ENCODE results near the gene DGKI.
"Not testable (repeated sequence)": the region's sequence is repeated elsewhere in the genome, so short reads cannot be mapped to it uniquely, and the experiment has no call there.

Gene DGKI

GRCh38 chr7:137732168-137732567 lies 114.6 kb downstream of the DGKI start:
- no peak for DNase-seq

- DNase-seq = no peak
Measured at GRCh38 chr7:137731436-137731835, 115.3 kb downstream of the DGKI start.

GRCh38 chr7:137728426-137728825 lies 118.3 kb downstream of the DGKI start:
- no peak for DNase-seq

DNA sequence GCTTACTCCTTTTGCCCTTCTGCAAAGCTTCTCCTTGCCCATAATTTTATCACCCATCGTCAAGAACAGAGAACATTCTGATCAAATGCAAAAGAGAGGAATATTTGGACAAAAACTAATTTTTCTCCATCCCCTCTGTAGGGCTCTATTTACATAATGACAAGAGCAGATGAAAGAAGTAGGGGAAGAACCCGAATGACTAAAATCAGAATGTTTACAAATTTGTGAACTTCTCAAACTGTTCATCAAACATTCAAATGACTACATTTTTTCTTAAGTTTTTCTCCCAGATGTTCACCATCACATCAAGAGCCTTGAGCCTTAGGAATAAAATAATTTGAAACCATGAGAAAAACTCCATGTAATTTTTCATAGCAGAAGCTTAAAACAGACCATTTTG lies 119.4 kb downstream of the DGKI start:
- DNase-seq = no peak

- DNase-seq = no peak
Measured at GRCh38 chr7:137718355-137718754, 128.4 kb downstream of the DGKI start.

GRCh38 chr7:137717811-137718271 lies 128.9 kb downstream of the DGKI start:
- no peak for DNase-seq

GRCh38 chr7:137717045-137717444 lies 129.7 kb downstream of the DGKI start:
- no peak for DNase-seq

- DNase-seq = no peak
Measured at GRCh38 chr7:137716061-137716460, 130.7 kb downstream of the DGKI start.

DNA sequence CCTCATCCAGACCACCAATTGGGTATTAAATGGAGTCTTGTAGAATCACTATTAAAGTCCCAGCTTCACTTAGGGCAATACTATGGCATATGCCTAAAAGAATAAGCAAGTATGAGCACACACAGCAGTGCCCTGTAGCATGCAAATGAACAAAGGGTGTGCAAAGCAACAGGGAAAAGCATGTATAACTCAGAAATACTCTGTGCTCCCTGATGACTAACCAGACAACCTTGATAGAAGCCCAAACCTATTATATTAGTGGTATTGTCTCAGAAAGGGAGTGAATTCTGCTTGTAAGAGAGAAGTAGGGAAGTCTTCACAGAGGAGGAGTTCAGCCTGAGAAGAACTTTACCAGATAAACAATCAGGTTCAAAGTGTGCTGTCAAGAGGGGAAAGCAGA lies 131.2 kb downstream of the DGKI start:
- DNase-seq = no peak

DNA sequence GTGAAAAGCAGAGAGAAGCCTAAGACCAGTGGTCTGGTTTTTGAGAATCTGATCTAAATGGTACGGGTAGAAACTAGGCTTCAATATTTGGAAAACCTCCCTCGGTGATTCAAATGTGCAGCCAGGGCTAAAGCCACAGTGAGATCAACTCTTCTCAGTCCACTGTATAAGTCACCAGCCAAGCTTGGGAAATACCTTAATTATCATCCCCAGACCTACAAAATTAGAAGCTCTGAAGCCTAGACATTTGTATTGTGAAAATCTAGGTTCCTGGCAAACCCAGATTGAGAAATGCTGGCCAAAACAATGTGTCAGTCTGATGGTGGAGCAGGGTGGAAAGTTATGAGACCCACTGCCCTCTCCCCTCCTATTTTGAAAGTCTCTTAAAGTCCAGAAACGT lies 131.7 kb downstream of the DGKI start:
- no peak for DNase-seq

GRCh38 chr7:137706330-137706729 lies 140.4 kb downstream of the DGKI start:
- DNase-seq = not testable (repeated sequence)

DNA sequence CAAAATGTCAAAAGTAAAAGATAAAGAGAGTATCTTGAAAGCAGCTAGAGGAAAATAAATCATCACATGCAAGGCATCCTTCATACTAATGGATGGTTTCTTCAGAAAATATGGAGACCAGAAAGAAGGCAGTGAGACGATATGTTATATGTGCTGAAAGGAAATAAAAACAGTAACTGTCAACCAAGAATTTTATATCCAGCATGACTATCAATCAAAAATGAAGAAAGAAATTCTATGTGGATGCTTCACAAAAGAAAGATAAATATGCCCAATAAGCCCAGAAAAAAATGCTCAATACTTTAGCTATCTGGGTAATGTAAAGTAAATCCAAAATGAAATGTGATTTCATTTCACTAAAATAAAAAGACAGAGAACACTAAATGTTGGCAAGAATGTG lies 142.1 kb downstream of the DGKI start:
- DNase-seq = no peak

DNA sequence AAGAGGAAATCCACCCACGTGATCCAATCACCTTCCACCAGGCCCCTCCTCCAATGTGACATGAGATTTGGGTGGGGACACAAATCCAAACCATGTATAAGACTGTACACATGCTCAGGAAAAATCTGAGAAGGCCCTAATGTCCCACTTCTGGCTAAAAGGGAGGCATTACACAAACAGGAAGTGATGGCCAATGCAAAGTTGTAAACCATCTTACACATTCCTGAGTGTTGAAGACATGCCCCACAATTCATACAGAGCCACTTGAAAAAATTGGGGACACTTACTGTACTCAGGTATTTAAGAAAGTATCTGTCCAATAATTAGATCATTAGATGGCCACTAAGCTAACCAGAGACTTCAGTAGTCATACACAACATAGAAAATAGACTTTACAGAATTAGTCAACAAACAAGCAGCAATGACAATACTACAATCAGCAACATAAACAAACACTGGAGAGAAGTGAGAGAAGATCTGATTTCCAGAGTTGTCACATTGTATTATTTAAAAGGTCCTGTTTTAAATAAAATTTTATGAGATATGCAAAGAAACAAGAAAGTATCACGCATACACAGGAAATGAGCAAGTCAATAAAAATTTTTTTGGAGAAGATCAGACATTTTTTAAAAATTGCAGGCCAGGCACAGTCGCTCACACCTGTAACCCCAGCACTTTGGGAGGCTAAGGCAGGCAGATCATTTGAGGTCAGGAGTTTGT lies 143.3 kb downstream of the DGKI start:
- DNase-seq = no peak

- DNase-seq = no peak
Measured at GRCh38 chr7:137696988-137697387, 149.8 kb downstream of the DGKI start.

DNA sequence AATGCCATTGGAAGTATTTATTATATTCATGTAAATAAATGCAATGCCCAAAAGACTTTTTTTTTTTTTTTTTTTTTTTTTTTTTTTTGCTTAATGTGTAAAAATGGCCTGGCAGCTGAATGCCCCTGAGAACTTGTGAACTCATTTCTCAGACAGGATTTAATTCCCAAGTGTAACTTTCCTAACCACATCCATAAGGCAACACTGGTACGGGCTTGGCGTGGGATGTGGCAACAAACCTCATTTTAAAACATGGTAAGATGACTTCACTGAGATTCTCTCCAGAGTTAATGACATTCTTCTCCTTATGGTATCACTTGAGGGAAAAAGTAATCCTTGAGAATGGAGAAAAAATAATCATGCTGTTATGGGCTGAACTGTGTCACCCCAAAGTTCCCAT lies 150.4 kb downstream of the DGKI start:
- DNase-seq = no peak

DNA sequence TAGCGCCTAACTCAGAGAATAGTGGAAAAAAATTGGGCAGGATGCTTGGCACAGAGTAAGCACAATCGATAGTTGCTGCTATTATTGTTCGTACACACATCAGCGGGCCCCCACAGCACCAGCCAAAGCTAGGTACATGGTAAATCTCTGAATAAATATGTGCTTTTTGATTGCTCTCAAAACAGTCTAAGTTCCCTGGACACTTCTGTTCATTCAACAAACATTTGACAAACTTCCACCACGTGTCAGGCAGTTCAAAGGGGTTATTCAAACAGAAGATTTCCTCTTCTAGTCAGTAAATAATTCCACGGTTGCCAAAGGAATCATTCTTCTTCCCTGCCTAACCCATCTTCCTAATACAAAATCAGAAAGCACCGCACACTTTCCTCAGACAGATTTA lies 150.8 kb downstream of the DGKI start:
- no peak for DNase-seq

GRCh38 chr7:137695494-137695893 lies 151.3 kb downstream of the DGKI start:
- DNase-seq = no peak

DNA sequence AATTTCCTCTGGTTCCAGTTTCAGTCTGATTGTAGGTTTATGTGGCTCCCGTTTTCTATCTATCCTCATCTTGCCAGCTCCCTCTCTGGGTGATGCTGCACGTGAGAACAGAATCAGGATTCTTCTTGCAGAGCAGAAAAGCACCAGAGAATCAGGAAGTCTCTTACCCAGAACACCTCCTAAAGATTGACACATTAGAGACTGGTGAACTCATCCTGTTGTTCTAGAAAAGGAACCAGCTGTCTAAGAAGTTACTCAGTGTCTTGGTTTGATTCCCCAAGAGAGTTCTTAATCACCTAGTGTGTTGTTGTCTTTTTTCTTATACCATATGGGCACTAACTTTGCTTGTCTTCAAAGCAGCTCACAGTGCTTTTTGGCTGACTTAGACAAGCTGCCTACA lies 152.4 kb downstream of the DGKI start:
- DNase-seq = no peak

DNA sequence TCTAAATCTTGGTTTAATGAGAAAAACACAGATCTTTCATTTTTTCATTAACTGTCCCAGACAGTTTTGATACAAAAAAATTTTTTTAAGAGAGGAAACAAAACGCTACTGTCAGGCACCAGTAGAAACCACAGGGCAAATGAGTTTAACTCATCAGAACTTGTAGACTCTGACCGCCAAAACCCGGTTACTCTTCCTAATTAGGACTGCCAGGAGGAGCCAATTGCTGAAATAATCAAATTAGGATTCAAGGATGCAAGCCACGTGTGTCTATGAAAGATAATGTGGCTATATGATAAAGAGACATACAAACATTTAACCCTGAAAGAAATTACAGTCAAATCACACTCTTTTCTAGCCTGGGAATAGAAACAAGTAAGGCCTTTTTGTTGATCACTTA lies 154.4 kb downstream of the DGKI start:
- DNase-seq = no peak

DNA sequence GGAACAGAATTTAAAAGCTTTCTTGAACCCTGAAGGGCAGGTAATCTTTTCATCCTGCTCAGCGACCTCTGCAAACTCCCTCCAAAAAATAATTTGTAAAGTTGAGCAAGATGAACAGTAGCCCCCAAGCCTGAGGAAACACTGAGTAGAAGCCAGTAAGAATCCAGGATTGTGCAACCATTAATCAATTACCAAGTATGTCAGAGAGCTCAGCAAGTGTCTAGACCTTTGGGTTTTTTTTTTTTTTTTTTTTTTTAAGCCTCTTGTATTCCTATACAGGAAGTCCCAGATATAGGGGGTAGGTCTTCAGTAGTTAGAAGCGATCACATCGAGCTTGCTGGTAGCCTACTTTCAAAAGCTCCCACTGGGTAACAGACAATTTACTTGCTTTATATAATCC lies 155.2 kb downstream of the DGKI start:
- DNase-seq = no peak

- DNase-seq = no peak
Measured at GRCh38 chr7:137690635-137691034, 156.1 kb downstream of the DGKI start.

- no peak for DNase-seq
Measured at GRCh38 chr7:137689761-137690160, 157.0 kb downstream of the DGKI start.

GRCh38 chr7:137687556-137688265 lies 159.1 kb downstream of the DGKI start:
- DNase-seq = no peak

DNA sequence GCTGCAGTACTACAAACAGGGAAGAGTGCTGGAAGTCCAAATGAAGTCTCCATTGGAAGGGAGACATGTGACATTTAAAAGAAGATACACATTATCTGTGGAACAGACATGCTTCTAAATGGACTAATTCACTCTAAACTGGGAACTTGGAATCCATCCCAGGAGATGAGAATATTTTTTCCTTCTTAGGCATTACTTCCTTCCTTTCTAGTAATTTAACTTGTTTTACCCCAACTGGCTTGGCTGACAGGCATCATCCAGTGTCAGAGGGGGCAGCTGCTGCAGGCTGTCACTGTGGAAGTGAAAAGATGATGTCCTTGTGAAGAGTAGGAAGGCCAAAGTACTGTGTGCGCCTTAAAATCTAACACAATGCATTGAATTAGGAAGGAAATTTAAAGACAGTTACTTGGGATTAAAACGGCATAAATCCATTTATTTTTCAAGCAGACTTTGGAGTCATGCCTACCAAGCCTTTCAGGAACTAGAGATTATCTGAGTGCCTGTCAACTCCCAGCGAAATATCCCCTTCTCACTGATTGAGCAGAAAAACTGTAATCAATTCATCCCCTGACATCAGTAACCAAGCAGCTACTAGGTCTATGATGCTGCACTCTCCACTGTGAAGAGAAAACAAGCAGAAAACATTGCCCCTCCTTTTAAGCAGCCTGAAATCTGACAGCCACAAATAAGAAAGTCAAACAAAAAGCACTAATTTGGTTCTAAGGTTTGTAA lies 161.2 kb downstream of the DGKI start:
- DNase-seq = no peak

Measured in stimulated activated CD8-positive, alpha-beta memory T cell treated with anti-CD3 and anti-CD28 coated beads, Interleukin-4, amount 100 ng/mL, for 48 hours (primary cell).